Activated CD8-positive, alpha-beta memory T cell treated with anti-CD3 and anti-CD28 coated beads, Interleukin-2, amount 50 U/mL, for 24 hours (primary cell): ENCODE measurements around the gene GARRE1.
"Not testable (repeated sequence)": the region's sequence is repeated elsewhere in the genome, so short reads cannot be mapped to it uniquely, and the experiment has no call there.

Experiments used
- DNase-seq: peaks from one replicate; pipeline ENCODE4 v3.0.0-alpha.2; 2020; ENCODE audit errors: extremely low read depth

GARRE1 gene

DNA sequence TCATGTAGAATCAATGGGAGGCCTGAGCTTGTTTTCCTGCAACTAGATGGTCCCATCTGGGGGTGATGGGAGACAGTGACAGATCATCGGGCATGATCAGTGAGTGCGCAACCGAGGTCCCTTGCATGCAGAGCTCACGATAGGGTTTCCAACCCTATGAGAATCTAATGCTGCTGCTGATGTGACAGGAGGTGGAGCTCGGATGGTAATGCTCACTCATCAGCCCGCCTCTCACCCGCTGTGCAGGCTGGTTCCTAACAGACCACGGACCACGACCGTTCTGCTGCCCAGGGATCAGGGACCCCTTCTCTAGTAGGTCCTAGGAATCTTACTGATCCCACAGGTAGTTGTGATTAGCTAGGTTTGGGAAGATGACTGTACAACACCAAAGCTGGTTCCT, 23.5 kb upstream of the GARRE1 start:
- no peak for DNase-seq

DNA sequence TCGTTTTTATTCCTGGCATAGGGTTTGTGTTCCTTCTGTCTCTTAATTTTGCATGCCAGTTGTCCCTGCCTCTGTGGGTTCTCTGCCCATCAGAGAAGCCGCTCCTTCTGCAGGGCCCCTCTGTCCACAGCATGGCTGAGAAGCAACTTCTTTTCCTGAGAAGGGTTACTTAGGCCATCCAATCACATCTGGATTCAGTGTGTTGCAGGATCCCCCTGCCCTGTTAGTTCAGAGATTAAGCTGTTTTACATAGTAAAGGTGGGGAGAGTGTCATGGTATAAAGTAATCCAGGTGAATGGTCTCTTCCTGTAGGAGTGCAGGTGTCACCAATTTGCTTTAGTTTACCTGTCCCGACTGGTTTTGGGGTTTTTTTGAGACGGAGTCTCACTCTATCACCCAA, 22.9 kb upstream of the GARRE1 start:
- DNase-seq: no peak

DNA sequence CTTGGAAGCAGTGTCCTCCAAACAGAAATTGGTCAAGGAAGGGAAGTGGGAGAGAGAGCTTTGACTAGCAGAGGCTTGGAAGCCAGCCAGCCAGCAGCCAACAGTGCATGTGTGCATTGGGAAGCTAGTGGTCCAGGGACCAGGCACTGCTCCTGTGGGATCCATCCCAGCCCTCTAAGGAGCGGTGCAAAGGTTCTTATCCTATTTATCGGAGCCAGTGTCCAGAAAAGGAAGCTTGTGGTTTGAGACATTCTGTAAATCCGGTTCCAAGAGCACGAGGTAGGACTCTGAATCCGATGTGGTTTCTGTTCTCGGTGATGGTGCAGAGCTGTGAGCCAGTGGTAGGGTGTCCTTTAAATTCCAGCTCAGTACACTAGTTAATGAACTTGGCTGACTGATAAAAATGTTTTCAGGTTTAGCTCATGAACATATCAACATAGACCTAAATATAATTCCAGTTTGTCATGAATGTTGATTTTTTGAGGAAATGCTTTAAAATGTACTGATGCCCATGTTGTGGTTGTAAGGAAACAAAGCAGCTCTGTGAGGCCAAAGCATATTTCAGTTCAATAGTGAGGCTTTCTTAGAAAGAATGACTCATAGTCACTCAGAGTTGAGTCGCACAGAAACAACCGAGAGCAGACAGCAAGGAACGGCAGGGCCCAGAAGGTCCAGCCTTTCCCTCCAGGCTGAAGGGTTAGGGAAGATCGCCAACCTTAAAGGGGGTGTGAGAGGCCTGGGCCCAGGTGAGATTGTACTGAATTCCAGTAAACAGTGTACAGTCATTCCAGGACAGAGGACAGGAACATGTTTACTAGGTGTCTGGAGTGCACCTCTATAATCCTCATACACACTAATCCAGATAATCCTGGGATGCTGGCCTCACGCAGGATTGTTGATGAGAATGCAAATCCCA, 21.5 kb upstream of the GARRE1 start:
- DNase-seq: no peak

DNA sequence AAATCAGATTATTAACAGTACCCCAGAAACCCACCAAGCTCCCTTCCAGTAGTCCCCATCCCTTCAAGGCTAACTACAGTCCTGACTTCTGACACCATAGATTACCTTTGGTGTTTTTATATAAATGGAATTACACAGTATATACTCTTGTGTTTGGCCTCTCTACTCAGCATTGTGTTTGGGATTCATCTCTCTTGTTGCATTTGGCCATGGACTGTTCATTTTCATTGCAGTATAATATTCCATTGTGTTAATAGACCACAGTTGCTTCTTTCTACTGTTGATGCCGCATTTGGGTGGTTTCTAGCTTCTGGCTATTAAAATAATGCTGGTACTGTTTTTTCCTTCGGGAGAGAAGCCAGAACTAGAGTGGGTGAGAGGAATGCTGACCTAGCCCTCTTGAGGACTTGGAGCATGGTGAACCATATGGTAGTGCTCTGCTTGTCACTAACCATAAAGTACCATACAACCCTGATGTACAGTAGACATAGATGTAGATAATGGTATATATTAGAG, 18.9 kb upstream of the GARRE1 start:
- DNase-seq: no peak

- DNase-seq: no peak
Measured at GRCh38 chr19:34236035-34236987, 18.0 kb upstream of the GARRE1 start.

GRCh38 chr19:34237283-34237682, 17.1 kb upstream of the GARRE1 start:
- DNase-seq: no peak

GRCh38 chr19:34237939-34238338, 16.4 kb upstream of the GARRE1 start:
- no peak for DNase-seq

DNA sequence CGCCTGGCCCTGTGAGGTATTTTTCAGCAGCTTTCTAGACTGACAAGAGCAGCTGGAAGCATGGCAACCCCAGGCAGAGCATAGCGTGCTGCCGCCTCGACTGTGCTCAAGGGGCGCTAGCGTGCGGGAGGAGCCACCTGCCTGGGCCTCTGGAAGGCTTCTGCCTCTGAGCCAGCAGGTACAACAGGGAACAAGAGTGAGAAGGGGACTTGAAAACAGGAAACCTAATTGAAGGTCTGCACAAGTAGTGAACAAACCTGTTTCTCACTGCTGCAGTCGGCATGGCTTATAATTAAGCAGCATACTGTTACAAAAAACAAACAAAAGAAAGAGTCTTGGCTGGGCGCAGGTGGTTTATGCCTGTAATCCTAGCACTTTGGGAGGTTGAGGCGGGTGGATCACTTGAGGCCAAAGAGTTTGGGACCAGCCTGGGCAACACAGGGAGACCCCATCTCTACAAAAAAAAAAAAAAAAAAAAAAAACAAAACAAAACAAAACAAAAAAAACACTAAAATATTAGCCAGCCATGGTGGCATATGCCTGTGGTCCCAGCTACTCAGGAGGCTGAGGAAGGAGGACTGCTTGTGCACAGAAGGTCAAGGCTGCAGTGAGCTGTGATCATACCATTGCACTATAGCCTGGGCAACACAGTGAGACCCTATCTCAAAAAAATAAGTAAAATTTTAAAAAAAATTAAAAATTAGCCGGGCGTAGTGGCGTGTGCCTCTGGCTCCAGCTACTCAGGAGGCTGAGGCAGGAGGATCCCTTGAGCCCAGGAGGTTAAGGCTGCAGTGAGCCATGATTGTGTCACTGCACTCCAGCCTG, 12.6 kb upstream of the GARRE1 start:
- DNase-seq: no peak

- DNase-seq: not testable (repeated sequence)
Measured at GRCh38 chr19:34243138-34243875, 11.0 kb upstream of the GARRE1 start.

GRCh38 chr19:34243876-34244578, 10.3 kb upstream of the GARRE1 start:
- DNase-seq: no peak

GRCh38 chr19:34244611-34245299, 9.6 kb upstream of the GARRE1 start:
- DNase-seq: no peak

- DNase-seq: no peak
Measured at GRCh38 chr19:34246340-34246739, 8.0 kb upstream of the GARRE1 start.

DNA sequence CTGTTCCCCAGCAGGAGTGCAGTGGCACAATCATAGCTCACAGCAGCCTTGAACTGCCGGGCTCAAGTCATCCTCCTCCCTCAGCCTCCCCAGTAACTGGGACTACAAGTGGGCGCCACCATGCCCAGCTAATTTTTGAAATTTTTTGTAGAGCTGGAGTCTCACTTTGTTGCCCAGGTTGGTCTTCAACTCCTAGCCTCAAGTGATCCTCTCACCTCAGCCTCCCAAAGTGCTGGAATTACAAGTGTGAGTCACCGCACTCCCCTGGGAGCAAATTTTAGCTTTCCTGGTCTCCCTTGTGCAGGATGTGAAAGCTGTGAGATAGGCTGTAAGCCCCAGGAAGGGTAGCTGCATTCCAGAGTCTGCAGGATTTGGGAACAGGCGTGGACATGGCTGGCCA, 5.4 kb upstream of the GARRE1 start:
- no peak for DNase-seq

- DNase-seq: not testable (repeated sequence)
Measured at GRCh38 chr19:34253167-34253566, 1.2 kb upstream of the GARRE1 start.

DNA sequence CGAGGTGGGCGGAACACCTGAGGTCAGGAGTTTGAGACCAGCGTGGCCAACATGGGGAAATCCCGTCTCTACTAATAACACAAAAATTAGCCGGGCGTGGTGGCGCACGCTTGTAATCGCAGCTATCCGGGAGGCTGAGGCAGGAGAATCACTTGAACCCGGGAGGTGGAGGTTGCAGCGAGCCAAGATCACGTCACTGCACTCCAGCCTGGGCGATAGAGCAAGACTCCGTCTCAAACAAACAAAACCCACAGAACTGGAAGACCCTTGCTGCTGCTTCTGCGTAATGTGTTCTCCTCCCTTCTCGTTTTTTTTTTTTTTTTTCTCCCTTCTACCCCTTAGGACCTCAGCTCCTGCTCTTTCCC, 691 bp upstream of the GARRE1 start:
- DNase-seq: not testable (repeated sequence)

DNA sequence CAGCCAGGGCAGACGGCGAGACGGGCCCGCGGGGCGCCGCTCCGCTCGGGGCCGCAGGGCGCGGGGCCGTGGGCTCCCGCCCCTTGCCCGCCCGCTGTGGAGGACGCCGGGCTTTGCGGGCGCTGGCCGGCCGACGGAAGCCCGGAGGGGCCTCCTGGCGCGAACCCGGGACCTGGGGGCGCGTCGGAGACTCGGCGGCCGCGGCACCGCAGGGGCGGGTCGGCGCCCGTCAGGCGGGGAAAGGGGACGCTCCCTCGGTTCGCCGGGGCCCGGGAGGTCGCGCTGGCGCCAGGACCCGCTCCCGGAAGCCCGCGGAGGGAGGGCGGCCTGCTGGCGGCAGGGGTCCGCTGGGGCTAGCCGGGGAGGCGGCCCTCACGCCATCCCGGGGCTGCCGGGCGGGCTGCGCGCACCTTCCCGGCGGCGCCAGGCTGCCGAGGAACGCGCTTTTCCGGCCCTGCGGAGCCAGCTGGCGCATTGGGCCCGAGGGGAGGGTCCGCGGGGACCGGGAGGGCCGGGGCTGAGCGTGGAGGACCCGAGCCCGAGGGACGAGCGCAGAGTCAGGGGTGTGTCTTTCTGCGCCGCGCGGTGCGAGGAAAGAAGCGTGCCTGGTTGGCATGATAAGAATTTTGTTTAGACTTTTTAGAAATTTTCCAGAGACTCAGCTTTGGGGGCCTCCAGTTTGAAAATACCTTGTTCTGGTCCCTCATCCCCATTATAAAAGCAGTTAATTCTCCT, 511 bp downstream of the GARRE1 start:
- no peak for DNase-seq

GRCh38 chr19:34255546-34255945, 1.2 kb downstream of the GARRE1 start:
- no peak for DNase-seq

DNA sequence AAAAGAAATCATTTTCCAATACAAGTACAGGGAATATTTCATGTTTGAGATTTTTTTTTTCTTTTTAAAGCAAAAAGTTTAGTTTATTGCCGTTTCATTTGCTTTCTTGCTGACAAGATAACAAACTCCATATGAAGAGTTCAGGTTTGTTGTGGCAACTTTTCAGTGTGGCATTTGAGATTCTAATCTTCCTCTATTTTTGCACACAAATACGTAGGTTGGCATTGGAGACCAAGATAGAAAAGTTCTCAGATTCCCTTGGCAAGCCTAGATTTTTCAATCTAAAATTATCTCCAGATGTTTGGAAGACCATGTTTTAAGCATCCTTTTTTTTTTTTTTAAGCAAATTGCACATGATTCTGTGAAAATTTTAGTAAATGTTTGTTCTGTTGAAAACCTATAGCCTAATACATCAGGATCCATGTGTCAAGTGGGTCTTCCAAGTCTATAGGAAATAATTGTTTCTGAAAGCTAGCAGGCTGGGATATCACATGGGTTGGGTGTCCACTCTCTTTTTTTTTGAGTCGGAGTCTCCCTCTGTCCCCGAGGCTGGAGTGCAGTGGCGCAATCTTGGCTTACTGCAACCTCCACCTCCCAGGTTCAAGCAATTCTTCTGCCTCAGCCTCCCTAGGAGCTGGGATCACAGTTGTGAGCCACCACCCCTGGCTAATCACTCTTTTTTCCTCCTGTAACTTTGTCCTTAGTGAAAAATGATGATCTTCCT, 2.6 kb downstream of the GARRE1 start:
- DNase-seq: no peak
